Stimulated activated CD4-positive, alpha-beta T cell treated with anti-CD3 and anti-CD28 coated beads, Interleukin-15, amount 100 ng/mL, for 1 hour (primary cell): ENCODE data around the gene LAMTOR2.

ENCODE experiments used
- DNase-seq, 2 donors: peaks; one replicate each; pipeline ENCODE4 v3.0.0-alpha.2; 2020; ENCODE audit warnings: low read depth in 1 of 2, low spot score in 1 of 2

The LAMTOR2 gene

DNA sequence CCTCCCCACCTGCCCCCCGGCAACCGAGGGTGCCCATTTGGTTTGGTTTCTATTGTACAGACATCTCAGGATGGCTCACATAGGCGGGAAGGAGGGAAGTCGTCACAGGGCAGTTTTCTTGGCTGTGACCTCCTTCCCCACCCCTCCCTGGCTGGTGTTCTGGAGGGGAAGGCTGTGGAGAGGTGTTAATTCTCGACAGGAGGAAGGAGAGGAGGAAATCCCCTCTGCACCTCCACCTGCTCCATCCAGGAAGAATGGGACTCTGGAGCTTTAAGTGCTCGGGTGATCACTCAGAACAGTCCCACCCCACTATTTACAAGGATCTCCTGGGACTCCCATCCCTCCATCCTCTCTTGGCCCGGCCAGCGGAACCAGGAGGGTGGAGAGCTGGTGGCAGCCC is 20.1 kb downstream of the LAMTOR2 start:
- no peak for DNase-seq

DNA sequence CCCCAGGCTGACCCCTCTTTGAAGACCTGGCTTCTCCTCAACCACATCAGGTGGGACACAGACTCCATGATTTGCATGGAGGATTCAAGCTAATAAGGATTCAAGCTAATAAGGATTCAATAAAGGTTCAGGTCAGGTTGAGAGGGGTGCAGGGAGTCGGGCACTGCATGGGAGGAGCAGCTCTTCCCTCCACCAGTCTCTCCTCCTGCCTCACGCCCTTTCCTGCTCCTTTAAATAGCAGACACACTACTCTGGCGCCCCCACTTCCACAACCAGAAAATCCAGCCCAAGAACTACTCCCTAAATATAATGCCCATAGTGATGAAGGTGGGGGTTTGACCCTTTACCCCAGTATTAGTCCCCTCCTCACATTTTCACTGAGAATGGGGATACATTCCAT is 20.6 kb downstream of the LAMTOR2 start:
- no peak for DNase-seq

DNA sequence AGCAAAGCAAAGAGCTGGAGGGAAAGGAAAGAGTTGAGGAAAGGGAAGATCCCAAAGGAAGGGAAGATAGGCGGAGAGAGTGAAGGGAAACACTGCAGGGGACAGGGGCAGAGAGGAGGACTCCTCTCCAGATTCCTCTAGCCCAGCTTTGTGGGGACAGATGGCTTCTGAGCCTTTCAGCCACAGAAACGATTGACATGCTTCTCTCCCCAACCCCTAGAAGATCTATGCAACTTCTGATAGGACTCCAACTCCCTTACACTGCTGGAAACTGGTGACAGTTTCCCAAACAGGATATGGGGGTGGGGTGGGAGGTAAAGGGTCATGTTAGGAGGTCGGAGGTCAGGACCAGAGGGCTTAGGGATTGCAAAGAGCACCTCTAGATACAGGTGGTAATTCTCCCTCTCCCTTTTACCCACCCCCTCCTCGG is 21.2 kb downstream of the LAMTOR2 start:
- DNase-seq, result no peak

DNA sequence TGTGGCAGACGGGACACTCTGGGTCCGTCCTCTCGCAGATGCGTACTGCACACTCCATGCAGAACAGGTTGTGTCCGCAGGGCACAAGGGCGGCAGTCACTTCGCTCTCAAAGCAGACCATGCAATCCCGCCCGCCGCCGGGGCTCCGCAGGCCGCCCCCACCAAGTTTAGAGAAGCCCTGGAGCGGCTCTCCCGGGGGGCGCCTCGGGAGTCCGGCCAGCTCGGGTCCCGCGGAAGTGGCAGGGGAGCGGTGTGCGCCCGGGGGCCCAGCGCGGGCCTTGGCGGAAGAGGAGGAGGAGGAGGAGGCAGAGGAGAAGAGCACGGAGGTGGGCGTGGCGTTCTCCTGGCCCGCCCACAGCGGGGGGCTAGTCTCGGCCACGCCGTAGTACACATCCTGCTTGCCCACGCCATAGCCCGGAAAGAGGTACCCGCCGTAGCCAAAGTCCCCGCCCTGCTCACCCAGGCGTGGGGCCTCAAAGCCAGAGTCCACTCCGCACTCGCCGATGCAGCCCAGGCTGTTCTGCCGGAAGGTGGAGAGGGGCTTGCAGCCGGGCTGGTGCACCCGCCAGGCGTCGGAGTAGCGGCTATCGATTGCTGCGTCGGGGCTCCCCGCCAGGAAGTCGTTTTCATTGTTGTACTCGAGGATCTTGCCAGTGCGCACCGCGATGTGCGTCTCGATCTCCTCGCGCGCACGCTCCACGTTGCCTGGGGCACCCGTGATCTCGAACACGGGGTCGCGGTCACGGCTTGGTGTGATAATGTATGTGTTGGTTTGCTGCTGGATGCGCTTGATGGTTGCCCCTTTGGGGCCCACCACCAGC is 22.2 kb downstream of the LAMTOR2 start:
- no peak for DNase-seq

DNA sequence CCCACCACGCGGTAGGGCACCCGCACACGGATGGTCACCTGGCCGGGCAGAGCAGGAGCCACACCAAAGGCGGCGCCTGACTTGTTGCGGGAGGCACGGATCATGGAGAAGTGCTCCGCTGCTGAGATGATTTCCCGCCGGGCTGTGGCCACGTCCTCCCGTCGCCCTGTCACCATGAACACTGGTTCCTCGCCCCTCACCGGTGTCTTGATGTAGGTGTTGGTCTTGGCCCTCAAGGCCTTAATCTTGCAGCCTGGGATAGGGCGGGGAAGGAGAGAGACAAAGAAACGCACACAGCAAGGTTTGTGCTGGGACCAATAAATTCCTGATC is 22.8 kb downstream of the LAMTOR2 start:
- DNase-seq, result no peak

DNA sequence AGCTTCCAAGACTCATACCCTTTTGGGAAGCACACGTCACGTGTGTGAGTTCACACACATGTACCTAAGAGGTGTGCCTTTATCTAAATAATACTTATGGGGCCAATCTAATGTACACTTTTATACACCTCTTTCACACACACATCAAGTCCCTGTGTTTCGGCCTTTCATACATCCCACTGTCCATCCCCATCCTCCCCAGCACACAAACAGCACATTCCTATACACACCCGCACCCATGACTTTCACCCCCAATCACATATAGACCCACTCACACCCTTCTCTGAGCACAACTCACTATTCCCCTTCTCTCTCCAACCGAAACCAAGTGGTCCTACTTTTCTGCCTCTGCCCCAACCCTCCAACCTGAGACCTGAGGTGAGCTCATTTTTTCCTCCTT is 24.1 kb downstream of the LAMTOR2 start:
- DNase-seq, result no peak

DNA sequence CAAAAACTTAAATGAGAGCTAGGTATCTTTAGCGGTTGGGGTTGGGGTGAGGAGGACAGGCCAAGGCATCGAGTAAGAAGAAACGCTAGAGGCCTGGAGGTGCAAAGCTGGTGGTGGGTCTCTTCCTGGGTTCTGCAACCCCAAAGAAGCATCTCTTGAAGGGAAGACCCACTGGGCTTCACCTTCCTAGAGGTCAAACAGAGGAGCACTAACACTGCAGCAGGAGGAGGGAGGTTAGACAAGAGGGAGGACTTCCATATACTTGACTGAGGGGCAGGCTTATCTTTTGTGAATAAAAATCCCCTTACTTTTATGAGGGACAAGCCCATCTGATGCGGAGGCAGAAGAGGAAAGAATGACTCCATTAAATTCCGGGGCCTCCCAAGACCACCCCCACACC is 25.2 kb downstream of the LAMTOR2 start:
- DNase-seq, result no peak

DNA sequence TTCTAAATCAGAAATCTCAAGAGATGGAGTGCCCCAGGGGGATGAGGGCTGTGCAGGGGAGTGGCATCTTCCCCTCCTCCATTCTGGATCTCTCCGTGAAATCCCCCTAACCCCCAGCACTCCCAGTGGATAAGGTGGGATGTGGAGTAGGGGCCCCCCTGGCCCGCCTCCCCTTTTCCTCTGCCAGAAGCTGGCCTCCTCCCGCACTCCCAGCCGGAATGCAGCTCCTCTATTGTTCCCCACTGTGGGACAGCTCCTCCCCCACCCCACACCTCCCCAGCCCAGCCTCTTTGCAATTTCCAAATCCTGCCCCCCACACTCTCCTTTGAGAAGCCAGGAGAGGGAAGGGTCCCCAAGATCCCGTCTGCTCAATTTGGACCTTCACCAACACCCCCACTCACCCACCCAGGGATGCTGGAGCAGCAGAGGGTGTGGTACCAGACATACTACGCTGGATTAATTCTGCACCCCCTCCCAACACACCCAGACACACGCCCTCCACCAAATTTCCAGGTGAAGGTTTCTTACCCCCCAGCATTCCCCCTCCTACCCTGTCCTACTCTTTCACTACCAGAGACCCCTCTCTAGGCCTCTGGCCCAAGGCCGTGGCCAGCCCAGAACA is 25.8 kb downstream of the LAMTOR2 start:
- DNase-seq, result no peak

DNA sequence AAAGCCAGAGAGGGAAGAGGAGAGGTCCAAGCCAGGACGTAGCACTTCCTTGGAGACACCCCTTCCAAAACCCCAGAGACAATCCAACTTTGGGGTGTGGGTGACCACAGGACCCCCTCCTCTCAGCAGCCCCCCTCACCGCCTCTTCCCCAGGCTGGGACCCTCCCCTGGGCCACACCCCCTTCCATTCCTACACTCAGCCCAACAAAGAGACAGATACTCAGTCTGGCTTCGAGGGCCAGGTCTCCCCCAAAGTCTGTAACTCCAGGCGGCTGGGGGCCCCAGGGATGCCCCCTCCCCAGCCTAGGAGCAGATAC is 26.2 kb downstream of the LAMTOR2 start:
- DNase-seq, result no peak

DNA sequence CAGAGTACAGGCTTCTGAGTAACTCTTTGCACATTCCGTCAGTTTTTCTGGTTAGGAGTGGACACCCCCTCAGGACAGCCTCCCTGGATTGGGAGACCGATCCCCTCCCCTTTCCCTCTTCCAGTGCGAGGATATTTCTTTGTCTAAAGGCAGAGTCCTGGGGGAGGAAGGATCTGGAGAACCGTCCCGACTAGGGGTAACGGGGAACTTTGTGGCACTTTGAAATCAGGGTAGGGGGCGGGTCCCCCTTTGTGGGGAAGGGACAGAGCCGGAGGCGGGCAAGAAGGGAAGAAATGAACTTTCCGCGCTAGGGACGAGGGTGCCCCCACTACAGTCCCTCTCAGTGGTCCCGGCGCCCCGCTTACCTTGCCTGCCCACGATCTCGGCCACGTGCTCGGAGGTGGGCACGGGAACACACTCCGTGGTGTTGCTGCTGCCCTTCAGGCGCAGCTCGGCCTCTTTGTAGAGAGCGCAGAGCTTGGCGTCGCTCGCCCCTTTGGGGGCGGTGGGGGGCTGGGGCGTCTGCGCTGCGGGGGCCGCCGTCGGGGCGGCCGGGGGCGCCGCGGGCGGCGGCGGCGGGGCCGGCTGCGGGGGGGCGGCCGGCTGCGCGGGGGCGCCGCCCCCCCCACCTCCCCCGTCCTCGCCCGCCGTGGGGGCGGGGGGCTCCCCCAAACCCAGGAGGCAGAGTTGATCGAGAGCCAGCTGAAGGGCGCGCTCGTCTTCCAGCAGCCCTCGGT is 26.8 kb downstream of the LAMTOR2 start:
- no peak for DNase-seq

DNA sequence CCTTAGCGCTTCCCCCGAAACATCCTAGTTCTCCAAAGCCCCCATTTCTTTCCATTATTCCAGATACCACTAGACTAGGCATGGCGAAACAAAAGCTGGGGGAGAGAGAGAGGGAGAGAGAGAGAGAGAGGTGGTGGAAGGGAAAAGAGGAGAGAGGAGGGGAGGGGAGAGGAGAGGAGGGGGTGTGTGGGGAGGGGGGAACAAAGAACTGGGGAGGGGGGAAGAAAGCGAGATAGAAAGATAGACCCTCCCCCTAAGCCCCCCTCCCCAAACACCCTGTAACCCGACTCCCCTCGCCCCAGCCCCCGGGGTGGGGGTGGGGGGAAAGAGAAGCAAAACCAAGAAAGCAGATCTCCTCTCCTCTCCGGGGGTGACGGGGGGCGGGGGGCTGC is 27.3 kb downstream of the LAMTOR2 start:
- no peak for DNase-seq

DNA sequence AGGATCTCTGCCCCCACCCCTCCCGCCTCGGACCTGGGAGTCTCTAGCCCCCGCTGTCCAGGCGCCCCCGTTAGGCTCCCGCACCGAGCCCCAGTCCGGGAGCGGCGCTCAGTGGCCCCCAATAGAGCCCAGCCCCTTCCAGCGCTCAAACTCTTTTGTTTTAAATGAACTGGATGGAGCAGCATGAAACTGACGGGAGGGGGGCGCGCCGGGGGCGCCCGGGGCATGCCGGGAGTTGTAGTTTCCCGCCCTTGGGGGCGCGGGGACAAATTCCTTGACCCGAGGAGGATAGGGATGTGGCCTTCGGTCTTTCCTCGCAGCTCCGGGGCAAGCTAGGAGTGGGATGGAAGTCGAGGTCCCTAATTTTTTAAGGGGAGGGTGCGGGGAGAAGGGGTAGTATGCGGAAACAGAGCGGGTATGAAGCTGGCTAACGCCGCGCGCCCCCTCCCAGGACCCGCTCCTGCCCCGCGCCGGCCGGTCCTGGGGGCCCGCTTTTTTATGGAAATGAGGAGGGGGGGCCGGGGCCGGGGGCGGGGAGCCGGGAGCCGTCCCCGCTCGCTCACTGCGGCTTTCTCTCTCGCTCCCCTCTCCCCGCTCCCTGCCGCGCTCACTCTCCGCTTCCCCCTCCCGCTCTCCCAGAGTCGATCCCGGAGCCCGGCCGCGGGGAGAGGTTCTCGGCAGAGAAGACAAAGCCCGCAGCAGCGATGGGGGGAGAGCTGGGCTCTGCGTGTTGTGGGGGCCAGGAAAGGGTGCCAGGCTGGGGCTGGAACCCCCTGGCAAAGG is 27.9 kb downstream of the LAMTOR2 start, which contains the start of gene MEX3A:
Gene MEX3A (minus strand): TSS at position 157 of the 783 bp plus-strand sequence. CDS start 467 bp downstream, outside the sequence.
- peak; percentile 35 to 50 for DNase-seq

DNA sequence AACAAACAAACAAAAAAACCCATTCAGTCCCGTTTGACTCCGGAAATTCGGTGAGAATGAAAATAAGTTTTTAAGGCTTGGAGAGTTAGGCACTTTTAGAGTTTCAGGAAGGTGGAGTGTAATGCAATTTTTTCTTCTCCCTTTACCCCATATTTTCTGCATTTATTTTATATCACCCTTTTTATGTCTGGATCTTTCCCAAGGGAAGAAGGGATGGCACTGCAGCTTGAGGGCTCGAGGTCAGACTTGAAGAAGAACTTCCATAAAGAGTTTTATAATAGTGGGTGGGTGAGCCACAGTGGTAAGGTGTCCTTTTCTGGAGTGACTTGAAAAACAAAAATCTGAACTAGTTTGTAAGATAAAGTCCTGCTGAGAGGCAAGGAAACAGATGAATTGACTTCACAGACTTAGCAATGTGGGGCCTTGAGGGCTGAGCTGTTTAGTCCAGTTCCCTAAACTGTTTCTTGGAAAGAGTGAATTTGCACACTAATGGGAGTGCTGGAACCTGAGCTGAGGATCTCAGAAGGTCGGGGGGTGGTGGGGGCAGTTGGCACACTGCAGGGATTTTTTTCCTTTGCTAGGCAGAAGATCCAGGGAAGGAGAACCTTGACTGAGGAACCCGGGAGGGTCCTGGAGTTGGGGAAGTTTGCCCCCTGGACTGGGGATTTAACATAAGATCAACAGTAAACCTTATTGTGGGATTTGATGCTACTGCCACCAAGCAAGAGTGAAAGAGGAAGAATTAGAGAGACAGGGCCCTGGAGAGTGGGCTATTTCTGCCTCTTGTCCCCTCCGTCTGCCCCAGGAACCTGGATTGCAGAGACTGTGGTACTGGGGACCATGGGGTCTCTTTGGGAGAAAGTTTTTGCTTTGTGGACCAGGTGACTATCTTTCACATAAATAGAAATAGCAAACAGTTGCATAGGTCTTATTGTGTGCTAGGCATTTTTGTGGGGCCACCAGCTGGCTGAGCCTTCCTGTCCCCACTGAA is 29.5 kb downstream of the LAMTOR2 start:
- no peak for DNase-seq

DNA sequence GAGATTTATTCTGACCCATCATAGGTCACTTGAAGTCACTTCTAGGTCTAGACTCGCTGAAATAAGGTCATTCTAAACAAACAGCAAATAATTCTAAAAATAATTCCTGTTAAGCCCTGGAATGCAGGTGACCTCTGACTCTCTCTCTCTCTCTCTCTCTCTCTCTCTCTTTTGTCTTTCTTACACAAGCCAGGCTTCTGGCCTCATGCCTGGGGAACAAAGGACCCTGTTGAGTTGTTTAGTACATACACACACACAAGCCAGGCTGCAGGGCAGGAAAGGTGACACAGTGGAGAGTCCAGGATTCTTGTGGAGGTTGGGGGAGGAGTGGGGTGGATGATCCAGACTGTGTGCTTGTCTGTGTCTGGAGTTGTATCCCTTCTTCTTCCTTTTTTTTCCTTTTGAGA is 31.7 kb downstream of the LAMTOR2 start:
- DNase-seq, result no peak

DNA sequence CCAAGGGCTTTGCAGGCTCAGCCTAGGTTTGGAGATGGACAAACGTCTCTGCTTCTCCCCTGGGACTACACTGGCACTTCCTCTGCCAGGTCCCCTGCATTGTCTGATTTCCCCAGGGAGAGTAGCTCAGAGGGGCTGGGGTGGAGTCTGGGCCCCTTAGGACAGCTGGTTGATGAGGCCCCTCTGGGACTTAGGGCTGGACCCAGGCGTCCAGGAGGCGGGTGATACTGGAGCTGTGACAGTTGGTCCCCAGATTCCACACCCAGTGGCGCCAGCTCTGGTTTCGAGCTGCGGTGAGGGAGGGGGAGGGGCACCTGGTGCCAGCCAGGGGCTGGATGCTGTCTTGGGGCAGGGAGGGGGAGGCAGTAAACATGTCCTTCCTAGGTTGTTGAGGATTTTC is 35.1 kb downstream of the LAMTOR2 start:
- no peak for DNase-seq

DNA sequence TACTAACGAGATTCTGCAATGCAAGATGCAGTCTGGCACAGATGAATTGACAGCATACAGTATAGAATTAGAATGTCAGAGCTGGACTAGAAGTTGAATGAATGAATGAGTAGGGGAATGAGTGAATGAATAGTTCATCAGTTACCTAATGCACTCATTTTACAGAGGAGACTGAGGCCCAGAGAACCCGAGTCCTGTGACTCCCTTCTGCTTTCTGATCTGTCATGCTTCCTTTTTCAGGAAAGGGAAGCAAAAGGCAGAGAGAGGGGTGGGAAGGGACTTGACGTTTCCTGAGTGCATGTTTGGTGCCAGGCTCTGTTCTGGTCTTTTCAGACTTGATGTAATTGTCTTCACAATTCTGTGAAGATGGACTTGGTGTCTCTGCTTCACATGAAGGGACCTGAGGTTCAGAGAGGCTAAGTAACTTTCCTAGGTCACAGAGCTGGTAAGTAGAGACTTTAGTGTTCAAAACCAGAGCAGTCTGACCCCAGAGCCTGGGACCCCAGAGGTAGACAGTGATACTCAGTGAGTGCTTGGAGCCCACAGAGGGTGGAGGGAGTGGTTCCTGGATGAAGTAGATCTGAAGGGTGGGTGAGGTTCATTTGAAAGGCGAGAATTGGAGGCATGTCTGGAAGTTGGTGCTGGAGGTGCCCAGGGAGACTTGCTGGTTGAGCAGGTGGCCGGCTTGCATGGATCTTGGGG is 35.7 kb downstream of the LAMTOR2 start:
- no peak for DNase-seq

DNA sequence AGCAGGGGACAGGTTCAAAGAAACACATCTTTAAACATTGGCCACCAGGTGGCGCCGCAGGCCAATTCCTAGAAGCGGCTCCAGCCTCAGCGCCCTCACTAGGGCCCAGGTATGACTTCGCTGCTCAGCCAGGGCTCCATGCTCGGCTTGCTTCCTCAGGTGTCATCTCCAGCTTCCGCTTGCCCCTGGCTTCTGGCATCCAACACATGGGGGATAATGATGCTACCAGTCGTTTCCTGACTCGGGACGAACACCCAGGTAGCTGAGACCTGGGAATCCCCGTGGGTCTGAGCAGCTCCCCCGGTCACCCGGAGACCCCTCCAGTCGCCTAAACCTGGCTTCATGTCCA is 36.2 kb downstream of the LAMTOR2 start:
- DNase-seq, result peak; percentile 76 to 83

DNA sequence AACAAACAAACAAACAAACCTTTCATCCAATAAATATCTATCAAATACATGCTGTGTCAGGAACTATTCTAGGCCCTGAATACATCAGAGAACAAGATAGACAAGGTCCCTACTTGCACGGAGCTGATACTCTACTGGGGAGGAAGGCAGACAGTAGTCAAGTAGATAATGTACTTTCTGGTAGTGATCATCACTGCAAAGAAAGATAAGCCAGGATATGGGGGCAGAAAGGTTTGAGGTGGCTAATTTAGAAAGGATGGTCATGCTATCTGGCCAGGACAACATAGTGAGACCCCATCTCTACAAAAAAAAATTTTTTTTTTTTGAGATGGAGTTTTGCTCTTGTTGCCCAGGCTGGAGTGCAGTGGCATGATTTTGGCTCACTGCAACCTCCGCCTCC is 37.0 kb downstream of the LAMTOR2 start:
- DNase-seq, result no peak

DNA sequence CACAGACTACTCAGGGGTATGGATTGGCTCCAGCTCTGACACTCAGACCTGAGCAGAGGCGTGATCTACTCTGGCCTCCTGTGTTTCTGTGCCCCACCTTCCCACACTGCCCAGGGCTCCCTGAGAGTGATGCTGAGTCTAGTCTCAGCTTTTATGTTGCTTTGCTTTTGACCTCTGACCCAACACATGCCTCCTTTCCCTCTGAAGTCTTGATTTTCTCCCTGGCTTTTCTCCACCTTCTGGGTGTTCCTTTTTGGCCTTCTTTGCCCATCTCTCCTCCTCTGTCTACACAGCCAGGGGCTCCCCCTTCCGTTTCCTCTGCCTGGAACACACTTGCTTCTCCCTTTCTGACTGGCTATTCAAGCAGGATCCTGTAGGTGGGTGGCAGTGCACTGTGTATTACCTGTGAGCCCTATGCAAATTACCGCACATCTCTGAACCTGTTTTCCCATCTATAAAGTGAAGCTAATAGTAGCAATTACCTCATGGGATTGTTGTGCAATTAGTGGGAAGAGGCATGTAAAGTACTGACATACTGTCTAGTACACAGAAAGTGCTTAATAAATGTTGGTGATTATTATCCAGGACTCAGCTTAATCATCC is 41.4 kb downstream of the LAMTOR2 start:
- DNase-seq, result no peak
